ENCODE measurements around the gene C1orf21.

The C1orf21 gene

DNA sequence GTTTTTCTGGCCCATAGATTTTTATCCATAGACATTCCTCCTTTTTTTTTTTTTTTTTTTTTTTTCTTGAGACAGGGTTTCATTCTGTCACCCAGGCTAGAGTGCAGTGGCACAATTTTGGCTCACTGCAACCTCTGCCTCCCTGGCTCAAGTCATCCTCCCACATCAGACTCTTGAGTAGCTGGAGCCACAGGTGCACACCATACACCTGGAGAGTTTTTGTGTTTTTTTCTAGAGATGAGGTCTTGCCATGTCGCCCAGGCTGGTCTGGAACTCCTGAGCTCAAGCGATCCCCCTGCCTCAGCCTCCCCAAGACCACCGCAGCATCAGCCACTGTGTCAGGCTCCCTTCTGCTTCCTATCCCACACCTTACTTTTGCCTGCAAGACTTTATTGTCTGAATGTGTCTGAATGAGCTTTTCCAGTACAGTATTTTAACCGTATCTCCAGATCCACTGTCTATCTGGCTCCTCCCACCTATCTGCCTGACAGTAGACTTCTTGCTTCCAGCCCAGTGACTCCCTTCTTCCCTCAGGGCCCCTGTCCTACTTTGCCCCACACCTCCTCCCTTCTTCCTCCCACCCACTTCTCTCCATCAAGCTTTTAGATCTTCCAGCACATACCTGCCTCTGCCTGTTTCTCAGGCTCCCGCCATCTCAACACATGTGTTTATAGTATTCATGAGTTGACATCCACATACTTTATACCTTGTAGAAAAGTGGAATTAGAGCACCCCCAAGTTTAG lies 6.1 kb downstream of the C1orf21 start:
- H3K4me1 ChIP-seq (ENCODE audit: control insufficient read depth in 2 of 2, insufficient read depth in 2 of 2, low read length in 2 of 2) = peaks cover under 1 to 12% of the 10 kb centered on the region in 2 donors
- H3K9ac ChIP-seq (ENCODE audit: low read depth in 1 of 2, low read length in 2 of 2) = no peak overlapping the region
- no peaks in the 10 kb centered on the region for H3K27me3 ChIP-seq (ENCODE audit: control insufficient read depth in 2 of 2, insufficient read depth in 2 of 2, low read length in 2 of 2)
- H3K36me3 ChIP-seq (ENCODE audit: control insufficient read depth in 2 of 2, insufficient read depth in 2 of 2, low read length in 2 of 2) = no peaks in the 10 kb centered on the region
- no peak overlapping the region for H3K4me3 ChIP-seq (ENCODE audit: low read length in 2 of 2)
- H3K27ac ChIP-seq (ENCODE audit: low read depth in 2 of 2, low read length in 2 of 2) = no peak overlapping the region
- no peaks in the 10 kb centered on the region for H3K9me3 ChIP-seq (ENCODE audit: control insufficient read depth in 2 of 2, low read length in 2 of 2)

DNA sequence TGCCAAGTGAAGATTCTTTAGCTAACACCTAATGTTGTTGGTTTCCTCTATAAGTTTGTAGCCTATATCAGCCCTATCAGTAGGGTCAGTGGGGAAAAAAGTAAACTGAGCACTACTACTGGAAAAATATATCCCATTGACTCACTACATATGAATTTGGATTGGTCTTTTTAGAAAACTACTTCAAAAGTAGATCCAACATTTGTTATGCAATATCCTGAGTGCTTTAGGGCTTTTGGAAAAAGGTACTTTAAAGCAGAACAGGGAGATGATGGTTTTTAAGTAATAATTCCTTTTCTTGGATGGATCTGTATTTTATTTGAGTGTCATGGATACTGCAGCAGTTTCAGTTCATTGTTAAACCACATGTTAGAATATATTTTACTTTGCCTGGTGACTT lies 7.1 kb downstream of the C1orf21 start:
- H3K36me3 ChIP-seq (ENCODE audit: control insufficient read depth in 2 of 2, insufficient read depth in 2 of 2, low read length in 2 of 2) = no peaks in the 10 kb centered on the region
- no peak overlapping the region for H3K9ac ChIP-seq (ENCODE audit: low read depth in 1 of 2, low read length in 2 of 2)
- H3K27me3 ChIP-seq (ENCODE audit: control insufficient read depth in 2 of 2, insufficient read depth in 2 of 2, low read length in 2 of 2) = no peaks in the 10 kb centered on the region
- H3K27ac ChIP-seq (ENCODE audit: low read depth in 2 of 2, low read length in 2 of 2) = no peak overlapping the region
- no peak overlapping the region for H3K4me3 ChIP-seq (ENCODE audit: low read length in 2 of 2)
- no peaks in the 10 kb centered on the region for H3K9me3 ChIP-seq (ENCODE audit: control insufficient read depth in 2 of 2, low read length in 2 of 2)
- H3K4me1 ChIP-seq (ENCODE audit: control insufficient read depth in 2 of 2, insufficient read depth in 2 of 2, low read length in 2 of 2) = peaks cover 0 to 6% of the 10 kb centered on the region in 2 donors

DNA sequence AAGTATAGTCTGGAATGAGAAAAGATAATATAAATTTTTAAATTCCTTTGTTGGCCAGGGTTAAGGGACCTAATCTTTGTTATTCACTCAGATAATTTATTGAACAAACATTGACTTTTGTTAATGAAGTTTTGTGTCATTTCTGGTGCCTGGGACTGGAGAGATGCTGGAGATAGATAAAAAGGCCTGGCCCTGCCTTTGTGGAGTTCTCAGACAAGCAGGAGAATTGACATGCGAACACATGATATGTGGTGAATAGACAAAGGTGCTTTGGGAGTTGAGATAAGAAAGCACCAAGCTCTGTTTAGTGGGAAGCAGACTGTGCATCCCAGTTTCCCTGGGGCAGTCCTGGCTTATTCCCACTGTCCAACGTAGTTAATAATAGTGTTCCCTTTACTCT lies 8.5 kb downstream of the C1orf21 start:
- Histone ChIP-seq H3K36me3 (ENCODE audit: control insufficient read depth in 2 of 2, insufficient read depth in 2 of 2, low read length in 2 of 2) (no peaks in the 10 kb centered on the region), H3K4me1 (ENCODE audit: control insufficient read depth in 2 of 2, insufficient read depth in 2 of 2, low read length in 2 of 2) (peaks cover 0 to 3% of the 10 kb centered on the region in 2 donors), H3K9ac (ENCODE audit: low read depth in 1 of 2, low read length in 2 of 2) (no peak overlapping the region), H3K27ac (ENCODE audit: low read depth in 2 of 2, low read length in 2 of 2) (no peak overlapping the region), H3K4me3 (ENCODE audit: low read length in 2 of 2) (no peak overlapping the region), H3K9me3 (ENCODE audit: control insufficient read depth in 2 of 2, low read length in 2 of 2) (no peaks in the 10 kb centered on the region), H3K27me3 (ENCODE audit: control insufficient read depth in 2 of 2, insufficient read depth in 2 of 2, low read length in 2 of 2) (no peaks in the 10 kb centered on the region)

DNA sequence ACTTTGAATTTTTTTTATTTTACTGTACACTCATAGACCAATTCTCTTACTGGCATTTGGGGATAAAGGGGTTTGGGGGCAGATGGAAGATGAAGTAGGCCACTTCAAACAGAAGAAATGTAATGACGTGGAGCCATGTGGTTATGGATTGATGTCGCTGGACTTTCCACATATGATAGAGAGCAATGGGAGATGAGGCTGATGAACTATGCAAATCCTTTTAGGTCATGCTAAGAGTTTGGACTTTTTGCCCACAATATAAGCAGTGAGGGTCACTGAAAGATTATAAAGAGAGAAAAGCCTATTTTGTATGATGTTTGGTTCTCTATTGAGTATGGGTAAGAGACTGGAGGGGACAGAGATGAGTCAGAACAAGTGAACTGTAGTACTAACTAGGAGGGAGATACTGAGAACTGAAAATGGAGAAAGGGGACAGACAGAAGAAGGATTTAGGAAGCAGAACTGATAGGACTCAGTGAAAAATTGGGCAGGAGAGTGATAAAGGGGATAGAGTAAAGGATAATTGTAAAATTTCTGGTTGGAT lies 9.2 kb downstream of the C1orf21 start:
- H3K27me3 ChIP-seq (ENCODE audit: control insufficient read depth in 2 of 2, insufficient read depth in 2 of 2, low read length in 2 of 2) = no peaks in the 10 kb centered on the region
- no peak overlapping the region for H3K9ac ChIP-seq (ENCODE audit: low read depth in 1 of 2, low read length in 2 of 2)
- no peak overlapping the region for H3K4me3 ChIP-seq (ENCODE audit: low read length in 2 of 2)
- no peak overlapping the region for H3K27ac ChIP-seq (ENCODE audit: low read depth in 2 of 2, low read length in 2 of 2)
- H3K9me3 ChIP-seq (ENCODE audit: control insufficient read depth in 2 of 2, low read length in 2 of 2) = no peaks in the 10 kb centered on the region
- peaks cover 0 to 3% of the 10 kb centered on the region in 2 donors for H3K4me1 ChIP-seq (ENCODE audit: control insufficient read depth in 2 of 2, insufficient read depth in 2 of 2, low read length in 2 of 2)
- no peaks in the 10 kb centered on the region for H3K36me3 ChIP-seq (ENCODE audit: control insufficient read depth in 2 of 2, insufficient read depth in 2 of 2, low read length in 2 of 2)

DNA sequence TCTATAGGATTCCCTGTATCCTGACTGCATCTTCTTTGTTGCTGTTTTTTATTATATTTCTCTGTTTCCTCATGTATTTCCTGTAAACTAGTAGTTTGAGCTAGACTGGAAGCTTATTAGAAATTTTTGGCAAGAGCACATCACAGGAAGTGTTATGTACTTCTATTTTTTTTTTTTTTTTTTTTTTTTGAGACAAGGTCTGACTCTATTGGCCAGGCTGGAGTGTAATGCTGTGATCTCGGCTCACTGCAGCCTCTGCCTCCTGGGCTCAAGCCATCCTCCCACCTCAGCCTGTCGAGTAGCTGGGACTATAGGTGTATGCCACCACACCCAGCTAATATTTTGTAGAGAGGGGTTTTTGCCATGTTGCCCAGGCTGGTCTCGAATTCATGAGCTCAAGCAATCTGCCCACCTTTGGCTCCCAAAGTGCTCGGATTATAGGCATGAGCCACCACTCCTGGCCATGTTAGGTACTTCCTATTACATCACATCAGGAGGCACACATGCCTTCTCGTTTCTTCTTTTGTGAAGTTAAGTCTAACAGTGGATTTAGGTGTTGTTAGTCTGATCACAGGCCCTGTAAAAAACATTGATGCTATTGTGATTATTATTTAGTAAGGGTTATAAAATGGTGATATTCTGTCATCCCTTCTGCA lies 12.5 kb downstream of the C1orf21 start:
- Histone ChIP-seq H3K9ac (ENCODE audit: low read depth in 1 of 2, low read length in 2 of 2) (no peak overlapping the region), H3K4me1 (ENCODE audit: control insufficient read depth in 2 of 2, insufficient read depth in 2 of 2, low read length in 2 of 2) (peaks cover 0 to under 1% of the 10 kb centered on the region in 2 donors), H3K4me3 (ENCODE audit: low read length in 2 of 2) (no peak overlapping the region), H3K27ac (ENCODE audit: low read depth in 2 of 2, low read length in 2 of 2) (no peak overlapping the region), H3K36me3 (ENCODE audit: control insufficient read depth in 2 of 2, insufficient read depth in 2 of 2, low read length in 2 of 2) (no peaks in the 10 kb centered on the region), H3K27me3 (ENCODE audit: control insufficient read depth in 2 of 2, insufficient read depth in 2 of 2, low read length in 2 of 2) (no peaks in the 10 kb centered on the region), H3K9me3 (ENCODE audit: control insufficient read depth in 2 of 2, low read length in 2 of 2) (no peaks in the 10 kb centered on the region)

DNA sequence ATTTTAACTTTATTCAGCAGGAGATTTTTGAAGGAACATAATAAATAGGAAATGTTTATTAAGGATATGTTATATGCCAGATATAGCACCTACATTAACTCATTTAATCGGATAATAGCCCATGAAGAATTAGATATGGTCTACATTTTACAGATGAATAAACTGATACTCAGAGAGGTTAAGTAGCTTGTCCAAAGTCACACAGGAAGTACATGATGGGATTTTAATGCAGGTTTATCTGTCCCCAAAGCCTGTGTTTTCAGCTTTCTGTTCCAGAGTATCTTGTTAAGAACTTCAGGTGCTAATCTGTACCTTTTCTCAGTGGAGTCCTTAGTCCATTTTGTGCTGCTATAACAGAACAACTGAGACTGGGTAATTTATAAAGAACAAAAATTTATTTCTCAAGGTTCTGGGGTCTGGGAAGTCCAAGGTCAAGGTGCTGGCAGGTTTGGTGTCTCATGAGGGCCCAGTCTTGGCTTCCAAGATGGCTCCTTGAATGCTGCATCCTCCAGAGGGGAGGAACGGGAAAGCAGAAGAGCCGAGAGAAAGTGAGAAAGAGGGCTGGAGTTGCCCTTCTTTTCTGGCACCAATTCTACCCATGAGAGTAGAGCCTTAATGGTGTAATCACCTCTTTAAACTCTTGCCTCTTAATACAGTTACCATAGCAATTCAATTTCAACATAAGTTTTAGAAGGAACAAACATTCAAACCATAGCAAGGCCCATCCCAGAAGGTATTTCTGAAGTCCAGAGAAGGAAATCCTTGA lies 17.3 kb downstream of the C1orf21 start:
- H3K27me3 ChIP-seq (ENCODE audit: control insufficient read depth in 2 of 2, insufficient read depth in 2 of 2, low read length in 2 of 2) = no peaks in the 10 kb centered on the region
- H3K9ac ChIP-seq (ENCODE audit: low read depth in 1 of 2, low read length in 2 of 2) = no peak overlapping the region
- no peaks in the 10 kb centered on the region for H3K9me3 ChIP-seq (ENCODE audit: control insufficient read depth in 2 of 2, low read length in 2 of 2)
- no peak overlapping the region for H3K27ac ChIP-seq (ENCODE audit: low read depth in 2 of 2, low read length in 2 of 2)
- no peak overlapping the region for H3K4me3 ChIP-seq (ENCODE audit: low read length in 2 of 2)
- peaks cover 3 to 20% of the 10 kb centered on the region in 2 donors for H3K4me1 ChIP-seq (ENCODE audit: control insufficient read depth in 2 of 2, insufficient read depth in 2 of 2, low read length in 2 of 2)
- no peaks in the 10 kb centered on the region for H3K36me3 ChIP-seq (ENCODE audit: control insufficient read depth in 2 of 2, insufficient read depth in 2 of 2, low read length in 2 of 2)

DNA sequence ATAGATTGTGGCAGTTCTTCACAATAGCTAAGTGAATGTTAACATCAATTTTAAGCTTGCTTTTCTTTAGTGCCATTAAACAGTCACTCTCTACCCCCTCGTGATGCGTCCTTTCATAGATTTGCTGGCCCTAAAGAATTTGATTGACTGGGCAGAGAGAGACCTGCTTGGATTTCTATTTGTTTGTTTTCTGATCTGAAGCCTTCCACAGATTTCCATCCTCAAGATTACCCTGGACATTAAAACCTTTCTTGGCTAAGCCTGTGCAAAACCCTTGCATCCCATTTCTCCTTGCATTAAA lies 17.8 kb downstream of the C1orf21 start:
- no peaks in the 10 kb centered on the region for H3K36me3 ChIP-seq (ENCODE audit: control insufficient read depth in 2 of 2, insufficient read depth in 2 of 2, low read length in 2 of 2)
- H3K9ac ChIP-seq (ENCODE audit: low read depth in 1 of 2, low read length in 2 of 2) = no peak overlapping the region
- H3K27me3 ChIP-seq (ENCODE audit: control insufficient read depth in 2 of 2, insufficient read depth in 2 of 2, low read length in 2 of 2) = no peaks in the 10 kb centered on the region
- no peak overlapping the region for H3K27ac ChIP-seq (ENCODE audit: low read depth in 2 of 2, low read length in 2 of 2)
- no peaks in the 10 kb centered on the region for H3K9me3 ChIP-seq (ENCODE audit: control insufficient read depth in 2 of 2, low read length in 2 of 2)
- no peak overlapping the region for H3K4me3 ChIP-seq (ENCODE audit: low read length in 2 of 2)
- H3K4me1 ChIP-seq (ENCODE audit: control insufficient read depth in 2 of 2, insufficient read depth in 2 of 2, low read length in 2 of 2) = peaks cover 3 to 22% of the 10 kb centered on the region in 2 donors

DNA sequence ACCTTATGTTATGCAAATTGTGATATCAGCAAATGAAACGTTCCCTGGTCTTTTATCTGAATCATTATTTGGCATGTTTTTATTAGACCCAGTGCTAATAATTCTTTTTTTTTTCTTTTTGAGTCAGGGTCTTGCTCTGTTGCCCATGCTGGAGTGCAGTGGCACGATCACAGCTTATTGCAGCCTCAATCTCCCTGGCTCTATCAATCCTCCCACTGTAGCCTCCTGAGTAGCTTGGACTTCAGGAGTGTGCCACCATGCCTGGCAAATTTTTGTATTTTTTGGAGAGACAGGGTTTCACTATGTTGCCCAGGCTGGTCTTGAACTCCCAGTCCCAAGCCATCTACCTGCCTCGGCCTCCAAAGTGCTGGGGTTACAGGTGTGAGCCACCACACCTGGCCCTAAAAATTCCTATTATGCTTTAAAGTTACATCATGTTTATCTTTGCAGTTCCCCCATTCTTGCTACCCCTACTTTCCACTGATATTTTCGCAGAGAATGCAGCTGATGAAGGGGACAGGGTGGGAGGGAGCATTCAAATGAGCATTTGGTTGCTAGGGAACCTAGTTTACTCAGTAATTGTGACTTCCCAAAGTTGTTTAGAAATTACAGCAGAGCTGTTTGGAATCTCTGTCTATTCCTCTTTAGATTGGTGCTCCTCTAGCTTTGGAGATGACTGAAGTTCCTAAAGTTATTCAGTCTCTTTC lies 18.4 kb downstream of the C1orf21 start:
- Histone ChIP-seq H3K36me3 (ENCODE audit: control insufficient read depth in 2 of 2, insufficient read depth in 2 of 2, low read length in 2 of 2) (no peaks in the 10 kb centered on the region), H3K27me3 (ENCODE audit: control insufficient read depth in 2 of 2, insufficient read depth in 2 of 2, low read length in 2 of 2) (no peaks in the 10 kb centered on the region), H3K4me1 (ENCODE audit: control insufficient read depth in 2 of 2, insufficient read depth in 2 of 2, low read length in 2 of 2) (peaks cover 3 to 22% of the 10 kb centered on the region in 2 donors), H3K9me3 (ENCODE audit: control insufficient read depth in 2 of 2, low read length in 2 of 2) (no peaks in the 10 kb centered on the region), H3K9ac (ENCODE audit: low read depth in 1 of 2, low read length in 2 of 2) (no peak overlapping the region), H3K4me3 (ENCODE audit: low read length in 2 of 2) (no peak overlapping the region), H3K27ac (ENCODE audit: low read depth in 2 of 2, low read length in 2 of 2) (no peak overlapping the region)

DNA sequence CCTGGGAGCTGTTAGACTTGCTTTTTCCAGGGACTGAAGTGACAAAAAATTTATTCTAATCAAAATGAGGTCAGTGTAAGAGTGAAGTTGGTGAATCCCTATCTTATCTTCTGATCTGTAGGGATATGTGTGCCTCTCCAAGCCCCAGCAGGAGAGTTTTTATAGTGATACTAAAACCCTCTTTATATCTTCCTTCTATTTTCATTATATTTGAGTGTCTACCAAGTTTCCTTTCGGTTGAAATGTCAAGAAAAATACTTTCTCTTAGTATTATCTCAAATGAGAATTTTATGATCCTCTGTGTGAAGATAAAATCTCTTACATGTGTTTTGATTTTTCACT lies 18.9 kb downstream of the C1orf21 start:
- Histone ChIP-seq H3K9me3 (ENCODE audit: control insufficient read depth in 2 of 2, low read length in 2 of 2) (no peaks in the 10 kb centered on the region), H3K9ac (ENCODE audit: low read depth in 1 of 2, low read length in 2 of 2) (no peak overlapping the region), H3K36me3 (ENCODE audit: control insufficient read depth in 2 of 2, insufficient read depth in 2 of 2, low read length in 2 of 2) (no peaks in the 10 kb centered on the region), H3K4me1 (ENCODE audit: control insufficient read depth in 2 of 2, insufficient read depth in 2 of 2, low read length in 2 of 2) (peaks cover 3 to 22% of the 10 kb centered on the region in 2 donors), H3K27ac (ENCODE audit: low read depth in 2 of 2, low read length in 2 of 2) (no peak overlapping the region), H3K27me3 (ENCODE audit: control insufficient read depth in 2 of 2, insufficient read depth in 2 of 2, low read length in 2 of 2) (no peaks in the 10 kb centered on the region), H3K4me3 (ENCODE audit: low read length in 2 of 2) (no peak overlapping the region)

DNA sequence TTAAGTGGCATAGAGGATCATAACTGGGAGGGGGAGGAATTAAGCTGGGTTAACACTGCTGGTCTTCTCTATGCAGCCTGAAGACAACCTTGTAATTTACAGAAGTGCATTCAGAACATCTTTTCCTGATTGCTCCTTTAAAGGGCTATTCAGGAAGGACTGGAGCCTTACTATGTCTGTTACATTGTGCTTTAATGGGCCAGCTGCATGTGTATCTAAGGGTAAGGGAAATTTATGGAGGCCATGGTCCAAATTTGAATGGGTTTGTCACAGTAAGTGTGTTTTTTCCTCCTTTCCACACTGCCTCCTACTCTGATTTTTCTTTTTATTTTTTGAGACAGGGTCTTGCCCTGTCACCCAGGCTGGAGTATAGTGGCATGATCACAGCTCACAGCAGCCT lies 19.6 kb downstream of the C1orf21 start:
- Histone ChIP-seq H3K4me3 (ENCODE audit: low read length in 2 of 2) (no peak overlapping the region), H3K9ac (ENCODE audit: low read depth in 1 of 2, low read length in 2 of 2) (no peak overlapping the region), H3K36me3 (ENCODE audit: control insufficient read depth in 2 of 2, insufficient read depth in 2 of 2, low read length in 2 of 2) (no peaks in the 10 kb centered on the region), H3K4me1 (ENCODE audit: control insufficient read depth in 2 of 2, insufficient read depth in 2 of 2, low read length in 2 of 2) (peaks cover 3 to 22% of the 10 kb centered on the region in 2 donors), H3K9me3 (ENCODE audit: control insufficient read depth in 2 of 2, low read length in 2 of 2) (no peaks in the 10 kb centered on the region), H3K27ac (ENCODE audit: low read depth in 2 of 2, low read length in 2 of 2) (no peak overlapping the region), H3K27me3 (ENCODE audit: control insufficient read depth in 2 of 2, insufficient read depth in 2 of 2, low read length in 2 of 2) (no peaks in the 10 kb centered on the region)

Measured in mucosa of rectum (tissue), 2 donors.